B cell (primary cell): ENCODE results near the gene TENM3.

Experiments
- EZH2 ChIP-seq: IDR thresholded peaks from 2 replicates; pipeline ENCODE4 v1.6.1; 2012; ENCODE audit warnings: borderline replicate concordance, low read depth, mild to moderate bottlenecking, moderate library complexity, low read length; ENCODE audit not compliant: insufficient read depth, poor library complexity, severe bottlenecking
- TF ChIP-seq, protein P1 (sequence below): fragments of 200-600 bp; IDR thresholded peaks from one replicate; pipeline ENCODE4 v1.8.0; 2022; ENCODE audit warnings: antibody characterized with exemption, mild to moderate bottlenecking

GRCh38 chr4:182288534-182288933 is 45.3 kb downstream of the TENM3 start:
- TF ChIP-seq, protein P1, sequence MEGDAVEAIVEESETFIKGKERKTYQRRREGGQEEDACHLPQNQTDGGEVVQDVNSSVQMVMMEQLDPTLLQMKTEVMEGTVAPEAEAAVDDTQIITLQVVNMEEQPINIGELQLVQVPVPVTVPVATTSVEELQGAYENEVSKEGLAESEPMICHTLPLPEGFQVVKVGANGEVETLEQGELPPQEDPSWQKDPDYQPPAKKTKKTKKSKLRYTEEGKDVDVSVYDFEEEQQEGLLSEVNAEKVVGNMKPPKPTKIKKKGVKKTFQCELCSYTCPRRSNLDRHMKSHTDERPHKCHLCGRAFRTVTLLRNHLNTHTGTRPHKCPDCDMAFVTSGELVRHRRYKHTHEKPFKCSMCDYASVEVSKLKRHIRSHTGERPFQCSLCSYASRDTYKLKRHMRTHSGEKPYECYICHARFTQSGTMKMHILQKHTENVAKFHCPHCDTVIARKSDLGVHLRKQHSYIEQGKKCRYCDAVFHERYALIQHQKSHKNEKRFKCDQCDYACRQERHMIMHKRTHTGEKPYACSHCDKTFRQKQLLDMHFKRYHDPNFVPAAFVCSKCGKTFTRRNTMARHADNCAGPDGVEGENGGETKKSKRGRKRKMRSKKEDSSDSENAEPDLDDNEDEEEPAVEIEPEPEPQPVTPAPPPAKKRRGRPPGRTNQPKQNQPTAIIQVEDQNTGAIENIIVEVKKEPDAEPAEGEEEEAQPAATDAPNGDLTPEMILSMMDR = no peak
- no peak for TF ChIP-seq EZH2
